Heart right ventricle (tissue), 16 donors: ENCODE results near the gene RTN4. TPM values are rescaled to one million over a fixed set of nuclear protein-coding genes. Genes with fewer than 3 reads are reported as not detected.
A peak's percentile ranks its signal among the peaks of the same experiment; 100 is the strongest.

ENCODE experiments used
- ATAC-seq, 8 donors: fragments of 200-7000 bp; cut with Tn5 transposase; one replicate each; pipeline ENCODE4 v1.9.1; 2020; ENCODE audit warnings: mild to moderate bottlenecking in 8 of 8, moderate library complexity in 8 of 8, moderate number of reproducible peaks in 1 of 8
- DNase-seq, 2 donors: peaks; one replicate each; pipeline ENCODE4 v3.0.0-alpha.2; 2020
- H3K27ac ChIP-seq, 10 donors: fragments of 200-600 bp; sonication (generic) in 2 of 10; one replicate each; pipeline versions ENCODE4 v1.5.0 to v1.8.0; 2020 to 2022; ENCODE audit warnings: mild to moderate bottlenecking in 3 of 10
- H3K27me3 ChIP-seq, 7 donors: fragments of 200-600 bp; one replicate each; pipeline ENCODE4 v1.8.0; 2021 to 2022; ENCODE audit warnings: mild to moderate bottlenecking in 2 of 7
- H3K36me3 ChIP-seq, 9 donors: fragments of 200-600 bp; sonication (generic) in 1 of 9; one replicate each; pipeline versions ENCODE4 v1.5.0 to v1.8.0; 2020 to 2022; ENCODE audit warnings: mild to moderate bottlenecking in 2 of 9
- H3K4me1 ChIP-seq, 9 donors: fragments of 200-600 bp; sonication (generic) in 1 of 9; one replicate each; pipeline versions ENCODE4 v1.5.0 to v1.8.0; 2020 to 2022; ENCODE audit warnings: mild to moderate bottlenecking in 4 of 9
- H3K4me3 ChIP-seq, 10 donors: fragments of 200-600 bp; sonication (generic) in 2 of 10; one replicate each; pipeline versions ENCODE4 v1.5.0 to v1.8.0; 2020 to 2022; ENCODE audit warnings: mild to moderate bottlenecking in 7 of 10, moderate library complexity in 2 of 10
- H3K9me3 ChIP-seq, 11 donors: fragments of 200-600 bp in 10 of 11; sonication (generic) in 2 of 11; one replicate each; pipeline versions ENCODE4 v1.5.0 to v1.8.0; 2013 to 2022; ENCODE audit warnings: mild to moderate bottlenecking in 2 of 11, control low read depth in 1 of 11, moderate library complexity in 1 of 11
- WGBS, 2 donors: extraction: QIAGEN DNeasy Blood & Tissue Kit; methylation state at CpG; one replicate each; pipeline ENCODE4 v1.1.7; 2013; ENCODE audit warnings: inconsistent platforms in 1 of 2; 5-methylcytosine and 5-hydroxymethylcytosine counted together
- intact Hi-C, 10 donors: fragments of 100-400 bp; cut with DNase I; formaldehyde crosslinking; loops; one replicate each; pipeline versions ENCODE4 v1.11.1 to v1.14.2; 2022
- polyA plus RNA-seq, 2 donors: library from polyadenylated mRNA; stranded (reverse); fragments of 200-250 nt; gene quantifications; one replicate each; pipeline ENCODE4 v1.2.3, GENCODE V29; 2013
- total RNA-seq, 10 donors: library from RNA; stranded (reverse); fragmentation: NEBNext Ultra II Directional in 3 of 10; extraction: Animal tissue kit (Norgen Biotek cat#: 25700) in 3 of 10; gene quantifications; one replicate each; pipeline versions ENCODE4 v1.2.1 to v1.2.4, GENCODE V29; 2021 to 2023
- TF ChIP-seq, protein P1 (sequence below), 9 donors: fragments of 200-600 bp; sonication (generic) in 2 of 9; IDR thresholded peaks; one replicate each; pipeline versions ENCODE4 v1.5.0 to v1.8.0; 2021 to 2022; ENCODE audit warnings: antibody characterized with exemption in 9 of 9, mild to moderate bottlenecking in 5 of 9, moderate library complexity in 1 of 9
- donor health status: Arrhythmogenic right ventricular cardiomyopathy.
- donor health status: ischemic (EF 13 %, LVEDD 7.1; RV severe dilation, severe dysfunction).
- donor health status: healthy with polysubstance abuse.
- donor health status: DM: no; HTN: yes; CAD: no.
- donor health status: DM: no; HTN: no; CAD: no.
- donor health status: ischemic (EF 25% LVEDD 6.9; RV normal size, moderate dysfunction).
- donor health status: ischemic (EF 25% LVEDD 5.7; RV mildly dilated, moderate dysfunction).
- donor health status: healthy.
- donor health status: DM: yes; HTN: yes; CAD: no.
- donor health status: Ischemic cardiomyopathy.
- donor health status: ischemic (EF 35%, LVEDD 5.7; RV mildly dilated, moderate dysfunction).
- donor health status: nonischemic (EF 11% LVEDD 7.7; RV severe dilation, severe dysfunction).
- donor health status: DM: yes; HTN: yes; CAD: no.
- donor health status: PGD.
- donor health status: ischemic (EF 29% LVEDD 5.4; RV normal size, mild dysfunction).
- donor health status: nonischemic (EF 23%, LVEDD 6.1; RV moderate dilation, normal function).

RTN4 gene
- total and polyA plus RNA-seq, 12 donors, result 40.6 to 163 (median 95.3) TPM

GRCh38 chr2:54947646-54948045 lies 102.6 kb downstream of the RTN4 start:
- Histone ChIP-seq H3K27me3 (peaks cover 0 to 4% (median 0%) of the 10 kb centered on the region in 7 donors), H3K4me1 (peaks cover 0 to 9% (median 0%) of the 10 kb centered on the region in 9 donors), H3K4me3 (no peak overlapping the region), H3K9me3 (no peaks in the 10 kb centered on the region), H3K27ac (no peak overlapping the region), H3K36me3 (no peaks in the 10 kb centered on the region)
- 81 to 87% methylated on average over 9 of the region's 9 CpGs for WGBS, 2 donors
- ATAC-seq (no peak), DNase-seq (no peak)
- intact Hi-C loops, result no loop called here
- TF ChIP-seq, protein P1, sequence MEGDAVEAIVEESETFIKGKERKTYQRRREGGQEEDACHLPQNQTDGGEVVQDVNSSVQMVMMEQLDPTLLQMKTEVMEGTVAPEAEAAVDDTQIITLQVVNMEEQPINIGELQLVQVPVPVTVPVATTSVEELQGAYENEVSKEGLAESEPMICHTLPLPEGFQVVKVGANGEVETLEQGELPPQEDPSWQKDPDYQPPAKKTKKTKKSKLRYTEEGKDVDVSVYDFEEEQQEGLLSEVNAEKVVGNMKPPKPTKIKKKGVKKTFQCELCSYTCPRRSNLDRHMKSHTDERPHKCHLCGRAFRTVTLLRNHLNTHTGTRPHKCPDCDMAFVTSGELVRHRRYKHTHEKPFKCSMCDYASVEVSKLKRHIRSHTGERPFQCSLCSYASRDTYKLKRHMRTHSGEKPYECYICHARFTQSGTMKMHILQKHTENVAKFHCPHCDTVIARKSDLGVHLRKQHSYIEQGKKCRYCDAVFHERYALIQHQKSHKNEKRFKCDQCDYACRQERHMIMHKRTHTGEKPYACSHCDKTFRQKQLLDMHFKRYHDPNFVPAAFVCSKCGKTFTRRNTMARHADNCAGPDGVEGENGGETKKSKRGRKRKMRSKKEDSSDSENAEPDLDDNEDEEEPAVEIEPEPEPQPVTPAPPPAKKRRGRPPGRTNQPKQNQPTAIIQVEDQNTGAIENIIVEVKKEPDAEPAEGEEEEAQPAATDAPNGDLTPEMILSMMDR (IDR thresholded peaks at IDR 0.05), result no peak

DNA sequence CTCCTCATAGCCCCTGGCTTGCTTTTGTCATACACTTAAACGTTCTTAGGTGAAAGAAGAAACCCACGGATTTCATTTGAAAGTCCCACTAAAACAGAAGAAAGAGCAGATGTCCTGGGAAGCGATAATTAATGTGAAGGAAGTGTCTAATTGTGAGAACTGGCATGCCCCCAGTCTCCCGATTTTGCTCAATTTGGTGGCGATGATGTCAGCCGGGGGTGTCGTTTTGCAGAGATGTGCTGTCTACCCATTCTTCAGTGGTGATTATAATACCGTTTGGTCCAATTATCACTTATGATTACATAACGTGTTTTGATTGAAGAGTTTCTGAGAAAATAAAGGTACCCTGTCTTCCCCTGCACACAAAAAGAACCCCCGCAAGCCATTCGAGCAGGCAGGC lies 103.1 kb downstream of the RTN4 start:
- Histone ChIP-seq H3K27ac (no peak overlapping the region), H3K36me3 (no peaks in the 10 kb centered on the region), H3K9me3 (no peaks in the 10 kb centered on the region), H3K27me3 (peaks cover 0 to 4% (median 0%) of the 10 kb centered on the region in 7 donors), H3K4me3 (no peak overlapping the region), H3K4me1 (peaks cover 0 to 9% (median 0%) of the 10 kb centered on the region in 9 donors)
- ATAC-seq (no peak), DNase-seq (no peak)
- 67 to 70% methylated on average over 11 of the region's 11 CpGs for WGBS, 2 donors
- TF ChIP-seq, protein P1 (IDR thresholded peaks at IDR 0.05), result no peak
- intact Hi-C loops, result no loop called here

- Histone ChIP-seq H3K4me3 (no peak overlapping the region), H3K9me3 (no peaks in the 10 kb centered on the region), H3K27ac (no peak overlapping the region), H3K36me3 (no peaks in the 10 kb centered on the region), H3K27me3 (peaks cover 0 to 4% (median 0%) of the 10 kb centered on the region in 7 donors), H3K4me1 (peaks cover 0 to 9% (median 0%) of the 10 kb centered on the region in 9 donors)
- WGBS, 2 donors, result 87 to 91% methylated on average over 9 of the region's 9 CpGs
- intact Hi-C loops, result no loop called here
- DNase-seq (no peak), ATAC-seq (peak in 2 of 8 donors; percentile 2 to 25)
- TF ChIP-seq, protein P1 (IDR thresholded peaks at IDR 0.05), result no peak
Observed at GRCh38 chr2:54946220-54946805, 103.9 kb downstream of the RTN4 start.

DNA sequence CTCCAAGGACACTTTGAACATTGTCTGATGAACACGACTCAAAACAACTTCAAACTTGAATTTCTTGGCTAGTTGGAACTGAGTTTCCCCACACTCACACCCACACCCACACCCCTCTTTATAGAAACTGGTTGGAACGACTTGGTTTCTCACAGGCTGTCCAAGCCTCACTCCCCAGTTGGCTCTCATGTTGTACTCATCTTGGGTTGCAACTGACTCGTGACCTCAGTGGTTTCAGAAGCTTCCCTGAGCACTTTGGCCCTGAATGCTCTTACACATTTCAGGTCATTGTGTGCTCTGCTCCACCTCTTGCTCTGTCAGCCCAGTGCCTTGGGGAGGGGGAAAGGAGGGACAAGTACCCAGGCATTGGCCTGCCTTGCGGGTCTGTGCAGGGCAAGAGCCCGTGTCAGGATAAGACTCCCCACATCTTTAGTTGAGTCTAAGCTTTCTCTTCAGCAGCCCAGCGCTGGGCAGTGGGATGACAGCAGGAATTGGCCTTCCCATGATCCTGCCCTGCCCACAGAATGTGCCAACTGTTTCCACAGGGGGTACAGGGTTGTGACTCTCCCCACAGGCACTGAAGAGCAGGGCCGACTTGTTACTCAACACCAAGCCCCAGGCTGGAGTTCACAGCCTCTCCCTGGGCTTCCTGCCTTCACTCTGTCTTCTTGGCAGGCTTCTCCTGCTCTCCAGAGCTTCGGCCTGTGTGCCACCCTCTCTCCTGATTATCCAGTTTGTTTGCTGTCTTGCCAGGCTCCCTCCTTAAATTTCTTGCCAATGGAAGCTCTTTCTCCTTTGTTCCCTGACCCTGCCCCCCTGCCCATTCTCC lies 104.6 kb downstream of the RTN4 start:
- TF ChIP-seq, protein P1 (IDR thresholded peaks at IDR 0.05), result no peak
- ATAC-seq (peak; percentile 54 to 90 (median 78)), DNase-seq (peak in 1 of 2 donors; percentile 30)
- Histone ChIP-seq H3K4me1 (peaks cover 0 to 9% (median 0%) of the 10 kb centered on the region in 9 donors), H3K27ac (peak overlapping the region in 1 of 10 donors; percentile 1), H3K9me3 (no peaks in the 10 kb centered on the region), H3K36me3 (no peaks in the 10 kb centered on the region), H3K4me3 (no peak overlapping the region), H3K27me3 (peaks cover 0 to 7% (median 0%) of the 10 kb centered on the region in 7 donors)
- intact Hi-C loops, result no loop called here
- WGBS, 2 donors, result 58 to 60% methylated on average over 8 of the region's 8 CpGs
